SU-DHL-6 (cell line): Measurements from ENCODE around the gene DOC2B.

Experiments
- H2AFZ ChIP-seq: fragments of 200-600 bp; sonication (generic); 2 replicates; pipeline ENCODE4 v1.6.1; 2014; ENCODE audit warnings: low read depth, mild to moderate bottlenecking, moderate library complexity, mixed read lengths, antibody characterized with exemption, low read length; ENCODE audit not compliant: severe bottlenecking
- H3F3A ChIP-seq: fragments of 200-600 bp; shearing (Covaris generic); 2 replicates; pipeline ENCODE4 v1.6.0; 2016; ENCODE audit warnings: antibody characterized with exemption, mild to moderate bottlenecking; ENCODE audit not compliant: insufficient read depth
- H3K27ac ChIP-seq: fragments of 200-600 bp; sonication (generic); 2 replicates; pipeline ENCODE4 v1.5.1; 2016; ENCODE audit warnings: low read depth, mild to moderate bottlenecking, low read length, moderate library complexity, mixed read lengths
- H3K27me3 ChIP-seq: fragments of 200-600 bp; sonication (generic), shearing (Covaris generic); 2 replicates; pipeline ENCODE4 v1.6.0; 2014; ENCODE audit warnings: mild to moderate bottlenecking, low read length
- H3K36me3 ChIP-seq: fragments of 200-600 bp; sonication (generic); 2 replicates; pipeline ENCODE4 v1.6.1; 2014; ENCODE audit warnings: mild to moderate bottlenecking, low read length, mixed read lengths
- H3K4me2 ChIP-seq: fragments of 300-600, 200-600 bp; shearing (Covaris generic), sonication (generic); 2 replicates; pipeline ENCODE4 v1.6.0; 2014; ENCODE audit warnings: low read length, low read depth, mild to moderate bottlenecking; ENCODE audit not compliant: poor library complexity, severe bottlenecking
- H3K4me3 ChIP-seq: fragments of 200-600 bp; sonication (generic); 2 replicates; pipeline ENCODE4 v1.5.1; 2014; ENCODE audit warnings: antibody characterized with exemption, low read length, mild to moderate bottlenecking, mixed read lengths; ENCODE audit not compliant: insufficient read depth, poor library complexity, severe bottlenecking
- H3K79me2 ChIP-seq: fragments of 200-600 bp; sonication (generic); 2 replicates; pipeline ENCODE4 v1.6.1; 2014; ENCODE audit warnings: mild to moderate bottlenecking, low read length, moderate library complexity; ENCODE audit not compliant: insufficient read depth
- H3K9ac ChIP-seq: fragments of 200-600 bp; sonication (generic); 2 replicates; pipeline ENCODE4 v1.7.0; 2014; ENCODE audit warnings: mild to moderate bottlenecking, low read length
- H3K9me2 ChIP-seq: fragments of 200-600 bp; sonication (generic); replicated peaks from 2 replicates; pipeline ENCODE4 v1.6.1; 2014; ENCODE audit warnings: low read length; ENCODE audit not compliant: insufficient read depth
- H3K9me3 ChIP-seq: fragments of 200-600 bp; sonication (generic); 2 replicates; pipeline ENCODE4 v1.6.1; 2014; ENCODE audit warnings: low read length, mixed read lengths; ENCODE audit not compliant: insufficient read depth
- H4K20me1 ChIP-seq: fragments of 200-600 bp; sonication (generic); 2 replicates; pipeline ENCODE4 v1.6.1; 2014; ENCODE audit warnings: low read depth, mild to moderate bottlenecking, antibody characterized with exemption, low read length, moderate library complexity, mixed read lengths
- CTCF ChIP-seq: fragments of 200-600 bp; sonication (generic); IDR thresholded peaks from one replicate; pipeline ENCODE4 v1.5.1; 2017; ENCODE audit warnings: antibody characterized with exemption, mild to moderate bottlenecking, low read length, moderate library complexity; ENCODE audit not compliant: insufficient read depth, poor library complexity, severe bottlenecking
- EZH2phosphoT487 ChIP-seq: fragments of 200-600 bp; sonication (generic), shearing (Covaris generic); conservative IDR thresholded peaks from 2 replicates; pipeline ENCODE4 v1.6.1; 2018; ENCODE audit warnings: mild to moderate bottlenecking, antibody characterized with exemption, low read length, moderate library complexity, mixed read lengths

Gene DOC2B

GRCh38 chr17:151886-152859, 29.3 kb downstream of the DOC2B start:
- no peak overlapping the region for H3K9ac ChIP-seq
- no peak overlapping the region for H3K4me2 ChIP-seq
- H3K4me3 ChIP-seq, result no peak overlapping the region
- H3K9me2 ChIP-seq, result no peaks in the 10 kb centered on the region
- no peaks in the 10 kb centered on the region for H3K9me3 ChIP-seq
- no peak overlapping the region for H2AFZ ChIP-seq
- TF ChIP-seq CTCF (no peak), EZH2phosphoT487 (no peak)
- no peak overlapping the region for H3K27ac ChIP-seq
- H3K27me3 ChIP-seq, result no peaks in the 10 kb centered on the region
- no peaks in the 10 kb centered on the region for H4K20me1 ChIP-seq
- no peaks in the 10 kb centered on the region for H3K79me2 ChIP-seq
- H3F3A ChIP-seq, result no peaks in the 10 kb centered on the region
- no peaks in the 10 kb centered on the region for H3K36me3 ChIP-seq

GRCh38 chr17:151004-151403, 30.4 kb downstream of the DOC2B start:
- Histone ChIP-seq H2AFZ (no peak overlapping the region), H3K9me2 (no peaks in the 10 kb centered on the region), H3K27me3 (no peaks in the 10 kb centered on the region), H3K36me3 (no peaks in the 10 kb centered on the region), H3K79me2 (no peaks in the 10 kb centered on the region), H3F3A (no peaks in the 10 kb centered on the region), H3K9me3 (no peaks in the 10 kb centered on the region), H4K20me1 (no peaks in the 10 kb centered on the region), H3K9ac (no peak overlapping the region), H3K4me3 (no peak overlapping the region), H3K27ac (no peak overlapping the region), H3K4me2 (no peak overlapping the region)
- TF ChIP-seq EZH2phosphoT487 (no peak), CTCF (no peak)

- Histone ChIP-seq H3F3A (no peaks in the 10 kb centered on the region), H3K4me2 (no peak overlapping the region), H3K27me3 (no peaks in the 10 kb centered on the region), H3K79me2 (no peaks in the 10 kb centered on the region), H3K9ac (no peak overlapping the region), H3K4me3 (no peak overlapping the region), H3K9me3 (no peaks in the 10 kb centered on the region), H3K27ac (no peak overlapping the region), H3K9me2 (no peaks in the 10 kb centered on the region), H3K36me3 (no peaks in the 10 kb centered on the region), H2AFZ (no peak overlapping the region), H4K20me1 (no peaks in the 10 kb centered on the region)
- TF ChIP-seq CTCF (no peak), EZH2phosphoT487 (no peak)
Observed at GRCh38 chr17:149897-150584, 31.4 kb downstream of the DOC2B start.
